HEK293 (cell line): Measurements from ENCODE around the gene LRP8.

Experiments
- CTCF ChIA-PET: fragments of 350-600 bp; formaldehyde crosslinking; extraction: SDS; loops from one replicate; lab custom pipeline; 2021; ENCODE audit warnings: antibody characterized with exemption; lab: Yijun Ruan, JAX
- POLR2A ChIA-PET: fragments of 300-600 bp; formaldehyde crosslinking; extraction: SDS; loops from one replicate; lab custom pipeline; 2020; ENCODE audit warnings: antibody characterized with exemption, inconsistent platforms; lab: Yijun Ruan, JAX
- H3K27ac ChIP-seq: fragments of 200-500 bp; sonication (Bioruptor generic); 2 replicates; pipeline ENCODE4 v1.5.1; 2014; ENCODE audit warnings: low read depth, low read length, control low read depth, inconsistent platforms; ENCODE audit errors: extremely low read depth
- H3K36me3 ChIP-seq, 2 experiments: fragments of 200-500 bp in 1 of 2; sonication (Bioruptor generic) in 1 of 2; 1 replicate in 1 of 2; 2 replicates in 1 of 2; pipeline ENCODE4 v1.5.1; 2014 to 2017; ENCODE audit warnings: inconsistent platforms in 2 of 2, low read length in 2 of 2; ENCODE audit not compliant: control insufficient read depth in 2 of 2, insufficient read depth in 1 of 2
- H3K4me1 ChIP-seq: fragments of 200-500 bp; sonication (Bioruptor generic); 2 replicates; pipeline ENCODE4 v1.5.1; 2014; ENCODE audit warnings: mild to moderate bottlenecking, low read length, inconsistent platforms; ENCODE audit not compliant: control insufficient read depth, insufficient read depth
- H3K4me3 ChIP-seq: 2 replicates; pipeline ENCODE4 v1.5.1; 2011; ENCODE audit warnings: low read depth, mild to moderate bottlenecking, control low read depth, low read length, moderate library complexity
- H3K9me3 ChIP-seq: fragments of 200-500 bp; sonication (Bioruptor generic); 2 replicates; pipeline ENCODE4 v1.5.1; 2014; ENCODE audit warnings: low read depth, low read length, inconsistent platforms; ENCODE audit not compliant: control insufficient read depth, insufficient read depth
- BCL11B ChIP-seq: fragments of 450-650 bp; formaldehyde crosslinking; IDR thresholded peaks from 2 replicates; pipeline ENCODE4 v1.5.1; 2016; ENCODE audit warnings: low read depth, missing biosample characterization, missing genetic modification characterization
- FEZF1 ChIP-seq: fragments of 450-650 bp; formaldehyde crosslinking; IDR thresholded peaks from 2 replicates; pipeline ENCODE4 v1.5.1; 2016; ENCODE audit warnings: missing biosample characterization, missing genetic modification characterization
- GFI1B ChIP-seq: fragments of 450-650 bp; formaldehyde crosslinking; IDR thresholded peaks from 2 replicates; pipeline ENCODE4 v1.5.1; 2016; ENCODE audit warnings: missing biosample characterization, missing genetic modification characterization
- GLIS1 ChIP-seq: fragments of 450-650 bp; formaldehyde crosslinking; IDR thresholded peaks from 2 replicates; pipeline ENCODE4 v1.5.1; 2016; ENCODE audit warnings: missing biosample characterization, missing genetic modification characterization
- HOXA7 ChIP-seq: sonication (generic); formaldehyde crosslinking; IDR thresholded peaks from 2 replicates; pipeline ENCODE4 v1.8.1; 2022; ENCODE audit warnings: missing genetic modification reagents, borderline replicate concordance
- HOXC10 ChIP-seq: sonication (generic); formaldehyde crosslinking; IDR thresholded peaks from 2 replicates; pipeline ENCODE4 v1.8.1; 2023; ENCODE audit warnings: mild to moderate bottlenecking, missing genetic modification reagents
- TCF7L2 ChIP-seq: IDR thresholded peaks from 2 replicates; pipeline ENCODE4 v1.6.1; 2011; ENCODE audit warnings: low read depth, mild to moderate bottlenecking, inconsistent platforms, low read length, moderate library complexity, borderline replicate concordance
- ZBTB8A ChIP-seq: fragments of 450-650 bp; formaldehyde crosslinking; IDR thresholded peaks from 2 replicates; pipeline ENCODE4 v1.5.1; 2016; ENCODE audit warnings: missing biosample characterization, missing genetic modification characterization
- ZEB2 ChIP-seq: fragments of 450-650 bp; formaldehyde crosslinking; IDR thresholded peaks from 2 replicates; pipeline ENCODE4 v1.5.1; 2016; ENCODE audit warnings: missing biosample characterization, missing genetic modification characterization
- ZFHX2 ChIP-seq: fragments of 450-650 bp; formaldehyde crosslinking; conservative IDR thresholded peaks from 2 replicates; pipeline ENCODE4 v1.5.1; 2016; ENCODE audit warnings: missing biosample characterization, missing genetic modification characterization
- ZIC2 ChIP-seq: fragments of 450-650 bp; formaldehyde crosslinking; IDR thresholded peaks from 2 replicates; pipeline ENCODE4 v1.5.1; 2016; ENCODE audit warnings: missing biosample characterization, missing genetic modification characterization
- ZNF114 ChIP-seq: fragments of 450-650 bp; formaldehyde crosslinking; IDR thresholded peaks from 2 replicates; pipeline ENCODE4 v1.5.0; 2017; ENCODE audit warnings: missing biosample characterization, missing genetic modification characterization
- ZNF157 ChIP-seq: fragments of 450-650 bp; formaldehyde crosslinking; IDR thresholded peaks from 2 replicates; pipeline ENCODE4 v1.5.1; 2016; ENCODE audit warnings: missing biosample characterization, missing genetic modification characterization
- ZNF202 ChIP-seq: fragments of 450-650 bp; formaldehyde crosslinking; IDR thresholded peaks from 2 replicates; pipeline ENCODE4 v1.5.1; 2016; ENCODE audit warnings: missing biosample characterization, missing genetic modification characterization, borderline replicate concordance
- ZNF311 ChIP-seq: fragments of 450-650 bp; formaldehyde crosslinking; IDR thresholded peaks from 2 replicates; pipeline ENCODE4 v1.5.1; 2017; ENCODE audit warnings: missing biosample characterization, missing genetic modification characterization, borderline replicate concordance
- ZNF366 ChIP-seq: fragments of 450-650 bp; formaldehyde crosslinking; conservative IDR thresholded peaks from 2 replicates; pipeline ENCODE4 v1.5.1; 2016; ENCODE audit warnings: missing biosample characterization, missing genetic modification characterization
- ZNF391 ChIP-seq: fragments of 450-650 bp; formaldehyde crosslinking; IDR thresholded peaks from 2 replicates; pipeline ENCODE4 v1.5.1; 2016; ENCODE audit warnings: low read depth, missing biosample characterization, missing genetic modification characterization, borderline replicate concordance
- ZNF394 ChIP-seq: fragments of 450-650 bp; formaldehyde crosslinking; IDR thresholded peaks from 2 replicates; pipeline ENCODE4 v1.5.1; 2016; ENCODE audit warnings: missing biosample characterization, missing genetic modification characterization, mild to moderate bottlenecking, moderate library complexity, borderline replicate concordance
- ZNF416 ChIP-seq: fragments of 450-650 bp; formaldehyde crosslinking; IDR thresholded peaks from 2 replicates; pipeline ENCODE4 v1.5.1; 2016; ENCODE audit warnings: missing biosample characterization, missing genetic modification characterization
- ZNF473 ChIP-seq: fragments of 450-650 bp; formaldehyde crosslinking; IDR thresholded peaks from 2 replicates; pipeline ENCODE4 v1.5.1; 2017; ENCODE audit warnings: missing biosample characterization, missing genetic modification characterization
- ZNF488 ChIP-seq: fragments of 450-650 bp; formaldehyde crosslinking; IDR thresholded peaks from 2 replicates; pipeline ENCODE4 v1.5.1; 2016; ENCODE audit warnings: missing biosample characterization, missing genetic modification characterization
- ZNF544 ChIP-seq: fragments of 450-650 bp; formaldehyde crosslinking; IDR thresholded peaks from 2 replicates; pipeline ENCODE4 v1.5.0; 2017; ENCODE audit warnings: missing biosample characterization, missing genetic modification characterization
- ZNF555 ChIP-seq: fragments of 450-650 bp; formaldehyde crosslinking; conservative IDR thresholded peaks from 2 replicates; pipeline ENCODE4 v1.5.1; 2017; ENCODE audit warnings: missing biosample characterization, mild to moderate bottlenecking, missing genetic modification characterization, inconsistent platforms
- ZNF585B ChIP-seq: fragments of 450-650 bp; formaldehyde crosslinking; IDR thresholded peaks from 2 replicates; pipeline ENCODE4 v1.5.1; 2016; ENCODE audit warnings: missing biosample characterization, missing genetic modification characterization
- ZNF670 ChIP-seq: fragments of 450-650 bp; formaldehyde crosslinking; IDR thresholded peaks from 2 replicates; pipeline ENCODE4 v1.5.1; 2016; ENCODE audit warnings: missing biosample characterization, missing genetic modification characterization, low read depth
- ZNF777 ChIP-seq: fragments of 450-650 bp; formaldehyde crosslinking; IDR thresholded peaks from 2 replicates; pipeline ENCODE4 v1.5.1; 2017; ENCODE audit warnings: missing biosample characterization, missing genetic modification characterization, borderline replicate concordance
- TF ChIP-seq, protein P1 (sequence below): fragments of 450-650 bp; formaldehyde crosslinking; IDR thresholded peaks from 2 replicates; pipeline ENCODE4 v1.5.1; 2016; ENCODE audit warnings: missing biosample characterization, missing genetic modification characterization
- TF ChIP-seq, protein P2 (sequence below): fragments of 450-650 bp; formaldehyde crosslinking; IDR thresholded peaks from 2 replicates; pipeline ENCODE4 v1.5.1; 2017; ENCODE audit warnings: missing biosample characterization, missing genetic modification characterization
- TF ChIP-seq, protein P3 (sequence below): fragments of 450-650 bp; formaldehyde crosslinking; IDR thresholded peaks from 2 replicates; pipeline ENCODE4 v1.5.1; 2016; ENCODE audit warnings: missing biosample characterization, missing genetic modification characterization

Gene LRP8

DNA sequence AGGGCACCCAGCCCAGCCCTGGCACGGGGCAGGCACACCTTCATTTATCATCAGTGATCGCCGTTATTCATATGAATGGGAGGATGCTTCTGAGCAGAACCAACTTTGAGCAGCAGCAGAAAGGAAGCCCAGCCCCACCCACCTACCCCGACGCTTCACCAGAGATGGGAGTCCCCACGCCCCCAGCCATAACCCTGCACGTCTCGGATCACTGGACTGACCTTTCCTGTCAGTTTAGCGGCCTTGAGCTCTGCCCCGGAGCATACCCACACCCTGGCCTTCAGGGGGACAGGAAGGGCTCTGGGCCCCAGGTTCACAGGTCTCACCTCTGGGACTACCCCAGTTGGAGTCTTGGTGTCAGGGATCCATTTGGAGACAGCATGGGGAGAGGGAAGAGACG, 18.1 kb downstream of the LRP8 start:
- POLR2A ChIA-PET, result no interaction called here
- peaks cover 0 to 4% of the 10 kb centered on the region in 2 experiments; a peak in 1 of 3 replicates for H3K36me3 ChIP-seq
- no peak overlapping the region for H3K27ac ChIP-seq
- CTCF ChIA-PET, result no interaction called here
- H3K4me3 ChIP-seq, result no peak overlapping the region
- H3K9me3 ChIP-seq, result no peaks in the 10 kb centered on the region
- TF ChIP-seq, protein P1, sequence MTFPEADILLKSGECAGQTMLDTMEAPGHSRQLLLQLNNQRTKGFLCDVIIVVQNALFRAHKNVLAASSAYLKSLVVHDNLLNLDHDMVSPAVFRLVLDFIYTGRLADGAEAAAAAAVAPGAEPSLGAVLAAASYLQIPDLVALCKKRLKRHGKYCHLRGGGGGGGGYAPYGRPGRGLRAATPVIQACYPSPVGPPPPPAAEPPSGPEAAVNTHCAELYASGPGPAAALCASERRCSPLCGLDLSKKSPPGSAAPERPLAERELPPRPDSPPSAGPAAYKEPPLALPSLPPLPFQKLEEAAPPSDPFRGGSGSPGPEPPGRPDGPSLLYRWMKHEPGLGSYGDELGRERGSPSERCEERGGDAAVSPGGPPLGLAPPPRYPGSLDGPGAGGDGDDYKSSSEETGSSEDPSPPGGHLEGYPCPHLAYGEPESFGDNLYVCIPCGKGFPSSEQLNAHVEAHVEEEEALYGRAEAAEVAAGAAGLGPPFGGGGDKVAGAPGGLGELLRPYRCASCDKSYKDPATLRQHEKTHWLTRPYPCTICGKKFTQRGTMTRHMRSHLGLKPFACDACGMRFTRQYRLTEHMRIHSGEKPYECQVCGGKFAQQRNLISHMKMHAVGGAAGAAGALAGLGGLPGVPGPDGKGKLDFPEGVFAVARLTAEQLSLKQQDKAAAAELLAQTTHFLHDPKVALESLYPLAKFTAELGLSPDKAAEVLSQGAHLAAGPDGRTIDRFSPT (tag by site-specific recombination), result no peak
- TF ChIP-seq ZNF555 (tag by site-specific recombination), result no peak
- no peak for TF ChIP-seq GFI1B (tag by site-specific recombination)
- TF ChIP-seq, protein P2, sequence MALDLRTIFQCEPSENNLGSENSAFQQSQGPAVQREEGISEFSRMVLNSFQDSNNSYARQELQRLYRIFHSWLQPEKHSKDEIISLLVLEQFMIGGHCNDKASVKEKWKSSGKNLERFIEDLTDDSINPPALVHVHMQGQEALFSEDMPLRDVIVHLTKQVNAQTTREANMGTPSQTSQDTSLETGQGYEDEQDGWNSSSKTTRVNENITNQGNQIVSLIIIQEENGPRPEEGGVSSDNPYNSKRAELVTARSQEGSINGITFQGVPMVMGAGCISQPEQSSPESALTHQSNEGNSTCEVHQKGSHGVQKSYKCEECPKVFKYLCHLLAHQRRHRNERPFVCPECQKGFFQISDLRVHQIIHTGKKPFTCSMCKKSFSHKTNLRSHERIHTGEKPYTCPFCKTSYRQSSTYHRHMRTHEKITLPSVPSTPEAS, result no peak
- no peak for TF ChIP-seq HOXA7
- no peak for TF ChIP-seq ZEB2 (tag by site-specific recombination)
- no peak for TF ChIP-seq FEZF1
- TF ChIP-seq ZNF391 (tag by site-specific recombination), result no peak
- no peak for TF ChIP-seq ZNF473 (tag by site-specific recombination)
- TF ChIP-seq ZNF366, result no peak
- TF ChIP-seq ZNF488 (tag by site-specific recombination), result no peak
- TF ChIP-seq, protein P3, sequence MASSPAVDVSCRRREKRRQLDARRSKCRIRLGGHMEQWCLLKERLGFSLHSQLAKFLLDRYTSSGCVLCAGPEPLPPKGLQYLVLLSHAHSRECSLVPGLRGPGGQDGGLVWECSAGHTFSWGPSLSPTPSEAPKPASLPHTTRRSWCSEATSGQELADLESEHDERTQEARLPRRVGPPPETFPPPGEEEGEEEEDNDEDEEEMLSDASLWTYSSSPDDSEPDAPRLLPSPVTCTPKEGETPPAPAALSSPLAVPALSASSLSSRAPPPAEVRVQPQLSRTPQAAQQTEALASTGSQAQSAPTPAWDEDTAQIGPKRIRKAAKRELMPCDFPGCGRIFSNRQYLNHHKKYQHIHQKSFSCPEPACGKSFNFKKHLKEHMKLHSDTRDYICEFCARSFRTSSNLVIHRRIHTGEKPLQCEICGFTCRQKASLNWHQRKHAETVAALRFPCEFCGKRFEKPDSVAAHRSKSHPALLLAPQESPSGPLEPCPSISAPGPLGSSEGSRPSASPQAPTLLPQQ, result no peak
- TF ChIP-seq ZNF544 (tag by site-specific recombination), result no peak
- TF ChIP-seq ZBTB8A, result no peak
- no peak for TF ChIP-seq ZNF114 (tag by site-specific recombination)
- TF ChIP-seq ZNF394 (tag by site-specific recombination), result no peak
- no peak for TF ChIP-seq ZNF311
- no peaks in the 10 kb centered on the region for H3K4me1 ChIP-seq

GRCh38 chr1:53308506-53308905, 19.4 kb downstream of the LRP8 start:
- Histone ChIP-seq H3K27ac (no peak overlapping the region), H3K36me3 (peaks cover 0 to 4% of the 10 kb centered on the region in 2 experiments; a peak in 1 of 3 replicates), H3K4me1 (no peaks in the 10 kb centered on the region), H3K9me3 (no peaks in the 10 kb centered on the region), H3K4me3 (no peak overlapping the region)
- ChIA-PET POLR2A (interaction anchor here (0.6 kb wide), 1 partner anchor 574 kb away, joined by 3 read pairs; no protein-coding TSS in a partner anchor), CTCF (no interaction called here)
- no peak for TF ChIP-seq ZNF157
- no peak for TF ChIP-seq ZNF585B (tag by site-specific recombination)
- no peak for TF ChIP-seq ZNF473 (tag by site-specific recombination)
- TF ChIP-seq, protein P1 (tag by site-specific recombination), result no peak
- no peak for TF ChIP-seq ZNF394 (tag by site-specific recombination)
- no peak for TF ChIP-seq TCF7L2
- TF ChIP-seq ZNF544 (tag by site-specific recombination), result no peak
- no peak for TF ChIP-seq BCL11B (tag by site-specific recombination)
- TF ChIP-seq ZNF202 (tag by site-specific recombination), result no peak
- TF ChIP-seq ZNF670 (tag by site-specific recombination), result no peak
- no peak for TF ChIP-seq ZNF777 (tag by site-specific recombination)
- no peak for TF ChIP-seq HOXC10 (CRISPR knock-in tag)
- TF ChIP-seq GLIS1 (tag by site-specific recombination), result peak; percentile 48; the same call in 1 of the 2 replicates
- 0 out of 2 replicates have a peak, but pooled peaks have one; percentile 10 for TF ChIP-seq ZFHX2 (tag by site-specific recombination)
- no peak for TF ChIP-seq ZIC2 (tag by site-specific recombination)
- no peak for TF ChIP-seq ZNF416 (tag by site-specific recombination)
